MM.1S (cell line): ENCODE measurements around the gene ZBTB32.

Experiments used
- DNase-seq: peaks from one replicate; pipeline ENCODE4 v3.0.0-alpha.2; 2015
- H2AFZ ChIP-seq: fragments of 300-600 bp; sonication (generic); 2 replicates; pipeline ENCODE4 v1.6.0; 2016; ENCODE audit warnings: antibody characterized with exemption, low read length
- H3F3A ChIP-seq: fragments of 300-600 bp; sonication (generic); 2 replicates; pipeline ENCODE4 v1.6.1; 2016; ENCODE audit warnings: mild to moderate bottlenecking, antibody characterized with exemption, low read length, moderate library complexity, mixed read lengths; ENCODE audit not compliant: insufficient read depth
- H3K27ac ChIP-seq: fragments of 300-600 bp; sonication (generic); 2 replicates; pipeline ENCODE4 v1.5.1; 2016; ENCODE audit warnings: mild to moderate bottlenecking, low read length
- H3K27me3 ChIP-seq: fragments of 300-600 bp; sonication (generic); replicated peaks from 2 replicates; pipeline ENCODE4 v1.6.0; 2016; ENCODE audit warnings: low read length; ENCODE audit not compliant: insufficient read depth
- H3K36me3 ChIP-seq: fragments of 300-600 bp; sonication (generic); replicated peaks from 2 replicates; pipeline ENCODE4 v1.6.1; 2016; ENCODE audit warnings: mild to moderate bottlenecking, low read length, mixed read lengths; ENCODE audit not compliant: insufficient read depth
- H3K4me1 ChIP-seq: fragments of 300-600 bp; sonication (generic); 2 replicates; pipeline ENCODE4 v1.6.1; 2016; ENCODE audit warnings: low read length, mixed read lengths
- H3K4me2 ChIP-seq: fragments of 300-600 bp; sonication (generic); 2 replicates; pipeline ENCODE4 v1.6.0; 2016; ENCODE audit warnings: low read depth, low read length
- H3K4me3 ChIP-seq: fragments of 300-600 bp; sonication (generic); 2 replicates; pipeline ENCODE4 v1.5.1; 2016; ENCODE audit warnings: low read length, mixed read lengths
- H3K79me2 ChIP-seq: fragments of 300-600 bp; sonication (generic); 2 replicates; pipeline ENCODE4 v1.6.1; 2016; ENCODE audit warnings: mixed run types, low read length, mixed read lengths
- H3K9ac ChIP-seq: fragments of 300-600 bp; sonication (generic); 2 replicates; pipeline ENCODE4 v1.6.1; 2016; ENCODE audit warnings: low read length, mixed read lengths
- H3K9me2 ChIP-seq: fragments of 300-600 bp; sonication (generic); replicated peaks from 2 replicates; pipeline ENCODE4 v1.6.1; 2016; ENCODE audit warnings: mild to moderate bottlenecking, low read length, mixed read lengths; ENCODE audit not compliant: insufficient read depth
- H3K9me3 ChIP-seq: fragments of 300-600 bp; sonication (generic); replicated peaks from 2 replicates; pipeline ENCODE4 v1.6.1; 2016; ENCODE audit warnings: mild to moderate bottlenecking, low read length, mixed read lengths; ENCODE audit not compliant: insufficient read depth
- H4K20me1 ChIP-seq: fragments of 300-600 bp; sonication (generic); 2 replicates; pipeline ENCODE4 v1.6.1; 2016; ENCODE audit warnings: mild to moderate bottlenecking, low read length, moderate library complexity, mixed read lengths; ENCODE audit not compliant: insufficient read depth
- EZH2 ChIP-seq: fragments of 300-600 bp; sonication (generic); optimal IDR thresholded peaks from 2 replicates; pipeline ENCODE3; 2017; ENCODE audit warnings: low read depth, mild to moderate bottlenecking, antibody characterized with exemption, low read length, mixed read lengths
- EZH2phosphoT487 ChIP-seq: fragments of 300-600 bp; sonication (generic); IDR thresholded peaks from 2 replicates; pipeline ENCODE4 v1.6.1; 2018; ENCODE audit warnings: antibody characterized with exemption, low read length
- TF ChIP-seq, protein P1 (sequence below): fragments of 300-600 bp; sonication (generic); IDR thresholded peaks from 2 replicates; pipeline ENCODE4 v1.5.1; 2016; ENCODE audit warnings: antibody characterized with exemption, low read length, mixed read lengths

The ZBTB32 gene

GRCh38 chr19:35745328-35746086 lies 41.1 kb downstream of the ZBTB32 start, which contains the start of the genes PSENEN and U2AF1L4:
PSENEN (plus strand) TSS chr19:35745651; CDS start chr19:35745931, 280 bp downstream.
U2AF1L4 (minus strand) TSS chr19:35745418; CDS start chr19:35745391, 27 bp downstream.
- H3K4me2 ChIP-seq: peak within 1 kb of the TSS; percentile 88
- peaks cover 26% of the 10 kb centered on the region for H3K4me1 ChIP-seq
- peak within 1 kb of the TSS; percentile 90 for H3K27ac ChIP-seq
- peak; percentile 99 for DNase-seq
- peak within 1 kb of the TSS; percentile 90 for H3K4me3 ChIP-seq
- H3K9ac ChIP-seq: peak within 1 kb of the TSS; percentile 84
- H3F3A ChIP-seq: peaks cover 22% of the 10 kb centered on the region; the same call in 1 of the 2 replicates
- H3K36me3 ChIP-seq: no peaks in the 10 kb centered on the region
- peaks cover 40% of the 10 kb centered on the region for H3K79me2 ChIP-seq
- TF ChIP-seq EZH2phosphoT487 (no peak), EZH2 (no peak)
- TF ChIP-seq, protein P1, sequence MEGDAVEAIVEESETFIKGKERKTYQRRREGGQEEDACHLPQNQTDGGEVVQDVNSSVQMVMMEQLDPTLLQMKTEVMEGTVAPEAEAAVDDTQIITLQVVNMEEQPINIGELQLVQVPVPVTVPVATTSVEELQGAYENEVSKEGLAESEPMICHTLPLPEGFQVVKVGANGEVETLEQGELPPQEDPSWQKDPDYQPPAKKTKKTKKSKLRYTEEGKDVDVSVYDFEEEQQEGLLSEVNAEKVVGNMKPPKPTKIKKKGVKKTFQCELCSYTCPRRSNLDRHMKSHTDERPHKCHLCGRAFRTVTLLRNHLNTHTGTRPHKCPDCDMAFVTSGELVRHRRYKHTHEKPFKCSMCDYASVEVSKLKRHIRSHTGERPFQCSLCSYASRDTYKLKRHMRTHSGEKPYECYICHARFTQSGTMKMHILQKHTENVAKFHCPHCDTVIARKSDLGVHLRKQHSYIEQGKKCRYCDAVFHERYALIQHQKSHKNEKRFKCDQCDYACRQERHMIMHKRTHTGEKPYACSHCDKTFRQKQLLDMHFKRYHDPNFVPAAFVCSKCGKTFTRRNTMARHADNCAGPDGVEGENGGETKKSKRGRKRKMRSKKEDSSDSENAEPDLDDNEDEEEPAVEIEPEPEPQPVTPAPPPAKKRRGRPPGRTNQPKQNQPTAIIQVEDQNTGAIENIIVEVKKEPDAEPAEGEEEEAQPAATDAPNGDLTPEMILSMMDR: no peak
- no peaks in the 10 kb centered on the region for H3K9me3 ChIP-seq
- no peaks in the 10 kb centered on the region for H3K9me2 ChIP-seq
- no peaks in the 10 kb centered on the region for H4K20me1 ChIP-seq
- H2AFZ ChIP-seq: peak within 1 kb of the TSS; percentile 71
- no peaks in the 10 kb centered on the region for H3K27me3 ChIP-seq

GRCh38 chr19:35746087-35746462 lies 41.7 kb downstream of the ZBTB32 start:
- peak overlapping the region; percentile 90 for H3K4me3 ChIP-seq
- H3F3A ChIP-seq: peaks cover 18% of the 10 kb centered on the region; the same call in 1 of the 2 replicates
- no peaks in the 10 kb centered on the region for H3K9me2 ChIP-seq
- peaks cover 26% of the 10 kb centered on the region for H3K4me1 ChIP-seq
- peak overlapping the region; percentile 84; the same call in 1 of the 2 replicates for H3K9ac ChIP-seq
- TF ChIP-seq EZH2 (no peak), EZH2phosphoT487 (no peak)
- TF ChIP-seq, protein P1: no peak
- H3K27ac ChIP-seq: no peak overlapping the region; the same call in 1 of the 2 replicates
- DNase-seq: no peak
- peaks cover 40% of the 10 kb centered on the region for H3K79me2 ChIP-seq
- no peaks in the 10 kb centered on the region for H4K20me1 ChIP-seq
- no peaks in the 10 kb centered on the region for H3K9me3 ChIP-seq
- peak overlapping the region; percentile 86 for H3K4me2 ChIP-seq
- H3K36me3 ChIP-seq: no peaks in the 10 kb centered on the region
- peak overlapping the region; percentile 71; the same call in 1 of the 2 replicates for H2AFZ ChIP-seq
- H3K27me3 ChIP-seq: no peaks in the 10 kb centered on the region

- DNase-seq: no peak
- no peaks in the 10 kb centered on the region for H3K27me3 ChIP-seq
- no peaks in the 10 kb centered on the region for H4K20me1 ChIP-seq
- TF ChIP-seq, protein P1: no peak
- TF ChIP-seq EZH2phosphoT487: no peak
- TF ChIP-seq EZH2: no peak
- H3K36me3 ChIP-seq: no peaks in the 10 kb centered on the region
- 0 out of 2 replicates have a peak overlapping the region, but pooled peaks have one; percentile 90 for H3K4me3 ChIP-seq
- H3K4me1 ChIP-seq: peaks cover 26% of the 10 kb centered on the region
- H3K4me2 ChIP-seq: peak overlapping the region; percentile 86
- H3K9me3 ChIP-seq: no peaks in the 10 kb centered on the region
- H2AFZ ChIP-seq: no peak overlapping the region
- peaks cover 15% of the 10 kb centered on the region; the same call in 1 of the 2 replicates for H3F3A ChIP-seq
- peak overlapping the region; percentile 84; the same call in 1 of the 2 replicates for H3K9ac ChIP-seq
- H3K27ac ChIP-seq: no peak overlapping the region
- no peaks in the 10 kb centered on the region for H3K9me2 ChIP-seq
- peaks cover 40% of the 10 kb centered on the region for H3K79me2 ChIP-seq
These were observed 42.2 kb downstream of the ZBTB32 start for GRCh38 chr19:35746531-35746930.
